NCI-H1417 (cell line): ENCODE data around the gene CELF4.
A peak's percentile ranks its signal among the peaks of the same experiment; 100 is the strongest.

Experiments
- DNase-seq, 3 experiments: peaks; one replicate each; lab custom pipeline; 2025; lab: John Stamatoyannopoulos, UW

CELF4 gene

DNA sequence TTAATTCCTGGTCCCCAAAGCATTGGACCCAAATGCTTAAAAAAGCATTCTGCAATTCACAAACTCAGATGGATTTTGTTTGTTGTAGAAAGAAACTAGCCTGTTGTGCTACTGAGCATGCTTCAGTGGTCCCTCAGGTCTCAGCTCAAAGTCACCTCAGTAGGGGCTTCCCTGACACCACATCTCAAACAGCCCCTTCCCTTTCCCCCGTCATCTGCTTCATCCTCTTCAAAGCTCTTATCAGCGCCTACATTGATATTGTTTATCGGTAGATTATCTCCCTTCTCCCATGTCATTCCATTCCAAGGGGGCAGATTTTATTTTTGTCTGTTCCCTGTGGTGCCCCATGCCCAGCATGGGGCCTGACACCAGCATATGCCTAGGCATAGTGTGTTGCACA, 172.9 kb downstream of the CELF4 start:
- no peak for DNase-seq

DNA sequence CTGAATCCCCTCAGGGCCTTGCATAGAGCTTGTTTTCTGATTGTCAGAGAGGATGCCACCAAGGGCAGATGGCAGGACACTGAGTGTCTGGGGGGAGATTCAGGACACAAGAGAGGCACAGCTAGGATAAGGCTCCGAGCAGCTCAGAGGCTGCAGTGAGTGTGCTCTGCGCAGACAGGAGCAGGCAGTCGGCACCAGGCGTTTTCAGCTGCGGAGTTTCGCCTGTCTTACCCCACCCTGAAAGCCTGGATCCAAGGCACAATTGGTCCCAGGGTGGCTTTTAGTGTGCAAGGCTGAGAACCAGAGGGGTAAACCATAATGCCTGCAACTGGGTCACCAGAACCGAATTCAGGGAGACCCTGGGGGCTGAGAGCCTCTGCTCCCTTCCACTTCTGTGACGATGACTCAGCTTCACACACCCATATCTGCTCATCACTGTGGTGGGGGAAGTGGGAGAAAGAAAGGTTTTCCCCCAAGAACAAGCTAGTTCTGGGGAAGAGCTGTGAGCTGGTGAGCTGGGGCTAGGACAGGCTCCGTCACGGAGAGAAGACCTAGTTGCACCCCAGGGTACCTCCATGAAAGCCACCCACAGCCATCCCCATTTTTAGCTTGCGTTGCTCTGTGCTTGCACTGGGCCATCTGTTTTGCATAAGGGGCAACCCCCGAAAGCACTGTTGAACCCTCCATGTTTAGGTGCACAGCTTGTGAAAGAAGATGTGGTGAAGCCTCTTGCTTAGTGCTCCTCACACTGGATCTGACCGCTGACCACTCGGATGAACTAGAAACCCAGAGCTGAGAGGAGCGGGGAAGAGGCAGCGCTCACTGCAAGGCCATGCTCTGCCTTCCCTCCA, 173.7 kb downstream of the CELF4 start:
- DNase-seq, result no peak

DNA sequence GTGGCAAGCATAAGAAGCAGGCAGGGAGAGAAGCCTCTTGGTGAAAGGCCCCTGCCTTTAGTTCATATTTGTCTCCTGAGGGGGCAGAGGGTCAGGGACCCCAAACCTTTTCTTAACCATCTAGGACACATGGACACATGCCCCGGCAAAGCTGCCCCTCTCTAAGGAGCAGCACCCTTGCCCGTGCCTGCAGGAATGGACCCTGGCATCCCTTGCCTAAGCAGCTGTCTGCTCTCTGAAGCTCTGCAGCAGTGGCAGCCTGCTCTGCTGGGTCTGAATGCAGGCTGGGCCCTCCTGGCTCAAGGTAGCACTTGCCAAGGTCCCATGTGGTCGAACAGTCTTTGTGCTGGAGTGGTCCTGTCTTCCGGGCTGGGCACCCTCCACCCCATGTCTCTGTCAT, 174.4 kb downstream of the CELF4 start:
- DNase-seq, result no peak

DNA sequence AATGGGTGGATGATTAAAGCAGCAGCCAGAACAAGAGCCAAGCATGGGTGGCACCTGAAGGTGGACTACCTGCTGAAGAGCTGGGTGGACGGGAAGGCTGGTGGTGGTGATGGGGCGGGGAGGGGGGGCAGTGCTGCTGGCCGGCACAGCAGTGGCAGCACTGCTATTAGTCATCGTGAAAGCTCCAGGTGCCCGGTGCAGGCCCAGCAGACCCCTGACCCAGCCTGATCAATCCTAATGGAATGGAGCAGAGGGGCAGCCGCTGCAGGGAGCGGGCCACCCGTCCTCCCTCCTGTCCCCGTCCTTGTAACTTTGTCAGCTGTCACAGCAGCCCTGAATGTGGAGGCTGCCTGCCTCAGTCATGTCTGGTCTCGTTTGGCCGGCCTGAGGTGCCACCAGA, 174.9 kb downstream of the CELF4 start:
- no peak for DNase-seq

DNA sequence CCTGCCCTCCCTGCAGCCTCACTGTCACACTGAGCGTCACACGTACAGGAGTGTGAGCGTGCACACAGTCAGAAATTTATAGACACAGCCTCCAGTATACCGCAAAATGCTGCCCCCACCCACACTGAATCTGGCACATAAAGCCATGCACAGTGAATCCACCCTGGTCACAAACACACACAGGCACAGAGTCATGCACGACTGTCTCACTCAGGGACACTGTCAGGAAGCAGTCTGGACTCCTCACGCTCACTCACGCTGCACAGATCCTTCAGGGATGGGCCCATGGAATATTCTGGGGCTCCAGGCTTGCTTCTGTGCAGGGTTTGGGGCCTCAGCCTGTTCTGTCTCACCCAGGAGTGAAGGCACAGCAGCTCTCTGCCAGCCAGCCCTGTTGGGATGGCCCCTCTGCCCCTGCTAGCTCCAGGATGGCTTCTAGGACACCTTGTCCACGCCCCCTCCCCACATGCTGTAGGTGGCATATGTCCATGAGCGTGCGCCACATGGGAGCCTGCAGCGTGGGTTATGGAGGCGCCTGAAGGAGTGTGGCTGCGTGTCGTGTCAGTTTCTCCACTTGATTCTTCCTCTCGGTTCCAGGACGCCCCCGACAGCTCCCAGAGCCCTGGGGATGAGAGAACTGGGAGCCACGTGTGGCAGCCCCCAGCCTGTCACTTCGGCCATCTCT, 175.8 kb downstream of the CELF4 start:
- no peak for DNase-seq

DNA sequence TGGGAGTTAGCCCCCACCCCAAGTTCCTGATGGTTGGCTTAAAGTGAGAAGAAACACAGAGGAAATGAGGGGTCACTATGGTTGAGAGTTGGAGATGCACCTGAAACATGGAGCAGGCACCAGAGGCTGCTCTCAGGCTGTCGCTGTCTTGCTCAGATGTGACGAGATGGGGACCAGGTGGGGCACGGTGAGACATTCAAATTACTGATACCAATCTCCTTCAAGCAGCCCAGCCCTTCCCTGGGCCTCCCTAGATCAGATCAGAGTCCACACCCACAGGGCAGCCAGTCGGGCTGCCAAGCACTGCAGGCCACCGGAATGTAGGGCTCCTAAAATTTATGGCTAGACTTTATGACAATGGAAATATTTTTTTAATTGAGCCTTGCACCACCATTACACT, 176.6 kb downstream of the CELF4 start:
- no peak for DNase-seq

DNA sequence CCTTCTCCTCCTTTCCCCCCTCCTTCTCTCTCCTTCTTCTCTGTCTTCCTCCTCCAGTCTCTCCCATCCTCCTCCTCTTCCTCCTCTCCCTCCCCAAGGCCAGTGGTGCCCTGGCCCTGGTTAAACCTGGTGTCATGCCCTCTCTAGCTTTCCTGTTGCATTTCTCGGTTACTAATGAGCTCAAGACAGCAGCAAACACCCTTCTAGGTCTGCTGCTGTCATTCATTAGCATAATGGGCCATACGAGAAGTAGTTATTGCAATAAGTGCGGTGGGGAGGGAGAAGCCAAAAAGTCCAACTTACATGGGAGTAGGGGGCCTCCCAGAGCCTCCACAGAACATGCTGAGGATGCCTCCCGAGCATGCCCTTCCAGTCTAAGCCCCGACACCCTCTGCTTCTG, 177.2 kb downstream of the CELF4 start:
- DNase-seq, result no peak

DNA sequence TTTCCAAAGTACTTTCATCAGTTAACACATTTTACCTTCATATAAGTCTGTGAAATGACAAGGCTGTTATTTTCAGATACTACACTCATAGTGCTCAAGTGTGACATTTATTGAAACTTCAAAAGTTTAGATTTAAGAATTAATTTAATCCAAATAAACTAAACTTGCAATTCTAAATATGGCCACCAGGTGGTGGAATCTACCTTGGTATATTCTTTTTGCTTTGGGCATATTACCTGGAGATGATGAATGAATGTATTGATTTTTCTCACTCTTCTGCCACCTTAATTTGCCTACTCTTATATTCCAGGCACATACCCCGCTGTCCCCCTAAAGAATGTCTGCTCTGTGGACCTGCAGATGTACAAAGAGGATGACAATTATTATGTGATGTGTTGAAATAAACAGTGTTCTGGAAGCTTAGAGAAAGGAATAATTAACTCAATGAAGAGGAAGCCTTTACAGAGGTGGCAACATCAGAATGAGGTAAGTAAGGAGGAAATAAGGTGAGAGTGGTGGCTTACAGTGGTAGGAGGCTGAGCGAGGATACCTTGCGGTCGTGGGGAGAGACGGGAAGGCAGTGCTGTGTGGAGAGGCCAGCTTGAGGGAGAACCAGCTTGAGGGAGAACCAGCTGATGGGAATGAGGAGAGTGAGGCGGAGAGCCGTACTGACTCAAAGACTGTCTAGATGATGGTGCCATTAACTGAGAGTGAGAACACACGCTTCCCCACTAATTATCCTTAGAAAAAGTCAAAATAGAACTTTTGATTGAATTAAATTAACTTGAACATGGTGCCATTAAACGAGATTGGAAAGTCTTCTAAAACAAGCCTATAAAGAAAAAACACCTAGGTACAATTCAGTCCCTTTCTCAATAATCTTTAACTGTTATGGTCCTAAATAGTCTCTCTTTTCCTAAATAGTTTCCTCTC, 179.5 kb downstream of the CELF4 start:
- DNase-seq, result peak in 2 of 3 experiments; percentile 56 to 70

DNA sequence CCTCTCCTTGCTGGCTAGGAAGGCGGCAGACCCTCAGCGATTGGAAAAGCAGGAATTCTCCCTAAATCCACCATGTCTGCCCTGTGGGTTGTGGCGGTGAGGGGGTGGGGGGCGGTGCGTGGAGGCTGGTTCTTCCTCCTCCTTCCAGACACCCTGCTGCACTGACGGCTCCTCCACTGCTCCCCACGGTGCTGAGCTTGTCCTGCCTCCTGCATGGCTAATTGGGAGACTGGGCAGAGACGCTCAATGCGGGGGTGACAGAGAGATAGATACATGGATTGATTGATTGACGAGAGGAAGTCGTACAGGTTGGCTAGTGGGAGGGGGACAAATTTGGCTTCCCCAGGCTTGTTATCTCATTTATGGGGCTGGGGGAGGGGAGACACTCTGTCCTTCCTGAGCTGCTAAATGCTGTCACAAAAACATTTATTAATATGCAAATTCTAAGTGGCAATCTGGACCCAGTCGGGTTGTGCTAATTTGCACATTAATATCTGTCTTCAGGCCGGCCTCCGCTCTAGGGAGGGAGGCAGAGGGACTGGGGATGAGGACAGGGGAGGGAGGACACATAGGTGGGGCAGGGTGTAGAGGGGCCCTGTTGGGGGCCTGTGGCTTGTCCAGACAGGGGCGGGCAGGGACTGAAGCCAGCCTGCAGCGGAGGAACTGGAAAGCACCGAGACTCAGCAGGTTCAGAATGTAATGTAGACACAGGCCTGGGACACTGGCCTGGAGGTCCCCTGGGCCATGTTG, 181.6 kb downstream of the CELF4 start:
- peak in 1 of 3 experiments; percentile 14 for DNase-seq

DNA sequence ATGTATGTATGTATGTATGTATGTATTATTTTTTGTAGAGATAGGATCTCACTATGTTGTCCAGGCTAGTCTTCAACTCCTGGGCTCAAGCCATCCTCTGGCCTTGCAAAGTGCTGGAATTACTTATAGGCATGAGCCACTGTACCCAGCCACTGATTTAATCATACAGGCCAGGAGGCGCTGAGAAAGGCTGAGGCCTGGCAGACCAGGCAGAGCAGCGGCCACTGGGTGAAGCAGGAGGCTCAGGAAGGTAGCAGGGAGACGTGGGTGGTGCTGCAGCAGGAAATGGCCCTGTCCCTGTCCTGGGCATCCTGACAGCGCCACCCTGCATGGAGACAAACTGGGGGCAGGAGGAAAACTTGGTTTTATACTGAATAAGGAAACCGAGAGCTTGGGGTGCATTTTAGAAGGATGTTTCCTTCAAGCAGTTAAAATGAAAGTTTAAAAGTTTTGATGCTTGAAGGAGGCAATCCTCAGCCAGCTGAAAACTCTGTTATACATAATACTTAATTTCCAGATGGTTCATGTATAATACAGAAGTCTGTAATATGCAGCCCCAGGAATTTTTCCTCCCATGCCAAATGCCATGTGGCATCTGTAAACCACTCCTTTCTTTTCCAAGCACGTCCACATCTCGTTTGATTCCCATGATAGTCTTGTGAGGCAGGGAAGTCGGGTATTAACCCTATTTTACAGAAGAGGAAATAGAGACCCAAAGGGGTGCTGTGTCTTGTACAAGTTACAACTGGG, 182.4 kb downstream of the CELF4 start:
- peak in 1 of 3 experiments; percentile 8 for DNase-seq

DNA sequence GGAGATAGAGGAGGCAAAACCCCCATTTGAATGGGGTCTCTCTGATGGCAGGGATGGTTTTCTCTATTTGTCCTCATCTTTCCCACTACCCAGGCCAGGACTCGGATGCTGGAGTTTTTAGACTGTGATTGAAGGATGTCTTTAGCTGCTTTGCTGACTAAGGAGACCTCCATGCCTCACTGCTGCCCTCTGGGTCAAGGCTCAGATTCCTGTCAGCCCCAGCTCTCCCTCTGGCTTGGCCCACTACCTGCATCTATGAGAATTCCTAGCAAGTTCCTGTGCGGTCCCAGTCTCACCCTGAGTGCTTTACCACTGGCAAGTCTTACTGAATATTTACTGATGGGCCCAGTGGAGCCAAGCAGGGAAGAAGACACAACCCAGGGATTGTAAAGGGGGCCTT, 184.0 kb downstream of the CELF4 start:
- no peak for DNase-seq

DNA sequence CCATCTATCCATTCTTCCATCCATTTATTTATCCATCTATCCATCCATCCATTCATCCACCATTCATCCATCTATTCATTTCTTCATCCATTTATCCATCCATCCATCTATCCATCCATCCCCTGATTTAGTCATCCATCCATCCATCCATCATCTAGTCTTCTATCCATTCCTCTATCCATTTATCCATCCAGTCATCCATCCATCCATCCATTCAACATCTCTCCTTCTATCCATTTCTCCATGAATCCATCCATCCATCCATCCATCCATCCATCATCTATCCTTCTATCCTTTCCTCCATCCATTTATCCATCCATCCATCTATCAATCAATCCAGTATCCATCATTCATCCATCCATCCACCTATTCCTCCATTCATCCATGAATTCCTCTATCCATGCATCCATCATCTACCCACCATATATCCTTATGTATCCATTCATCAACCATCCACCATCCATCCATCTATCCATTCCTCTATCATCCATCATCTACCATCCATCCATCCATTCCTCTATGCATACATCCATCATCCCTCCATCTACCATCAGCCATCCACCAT, 185.0 kb downstream of the CELF4 start:
- no peak for DNase-seq

DNA sequence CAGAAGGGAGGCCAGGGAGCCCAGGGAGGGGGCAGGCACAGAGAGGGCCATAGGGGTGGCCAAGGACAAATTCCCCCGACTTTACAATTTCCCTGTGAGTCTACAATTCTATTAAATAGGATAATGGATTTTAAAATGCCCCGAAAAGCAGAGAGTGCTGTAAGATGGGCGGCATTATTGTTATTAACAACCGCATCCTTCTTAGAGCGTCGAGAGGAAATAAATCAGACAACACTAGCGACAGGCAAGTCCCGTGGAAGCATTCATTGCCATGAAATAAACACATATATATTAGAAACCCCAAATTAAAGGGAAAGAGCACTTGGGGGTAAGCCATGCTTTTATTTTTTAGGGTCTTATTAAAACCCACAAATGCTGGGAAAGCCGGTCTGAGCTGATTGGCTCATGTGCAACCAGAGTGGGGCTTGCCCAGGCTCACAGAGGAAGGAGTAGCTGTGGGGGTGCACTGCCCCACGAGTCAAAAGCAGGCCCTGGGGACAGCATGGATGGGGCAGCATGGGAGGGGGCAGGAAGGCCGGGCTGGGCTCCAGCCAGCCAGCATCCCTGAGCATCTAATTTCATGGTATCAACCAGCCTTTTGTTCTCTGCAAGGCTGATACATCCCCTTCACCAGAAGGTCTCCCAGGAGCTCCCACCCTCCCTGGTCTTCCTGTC, 187.1 kb downstream of the CELF4 start:
- peak in 1 of 3 experiments; percentile 35 for DNase-seq

DNA sequence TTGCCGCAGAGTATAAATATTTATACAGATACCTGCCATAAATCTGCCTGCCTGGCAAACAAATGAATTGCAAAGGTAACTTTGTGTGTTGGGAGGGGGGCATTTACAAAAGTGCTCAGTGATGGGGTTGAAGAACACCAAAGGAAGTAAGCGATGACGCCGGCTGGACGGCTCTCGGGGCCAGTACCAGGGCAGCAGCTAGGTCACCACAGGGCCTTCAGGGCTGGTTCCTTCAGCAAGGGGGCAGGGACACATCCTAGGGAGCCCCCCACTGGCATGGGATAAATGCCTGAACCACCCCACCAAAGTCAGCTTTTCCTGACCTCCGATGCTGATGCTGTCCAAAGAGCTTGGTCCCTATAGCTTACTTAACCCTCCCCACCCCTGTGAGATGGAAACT, 190.4 kb downstream of the CELF4 start:
- no peak for DNase-seq

DNA sequence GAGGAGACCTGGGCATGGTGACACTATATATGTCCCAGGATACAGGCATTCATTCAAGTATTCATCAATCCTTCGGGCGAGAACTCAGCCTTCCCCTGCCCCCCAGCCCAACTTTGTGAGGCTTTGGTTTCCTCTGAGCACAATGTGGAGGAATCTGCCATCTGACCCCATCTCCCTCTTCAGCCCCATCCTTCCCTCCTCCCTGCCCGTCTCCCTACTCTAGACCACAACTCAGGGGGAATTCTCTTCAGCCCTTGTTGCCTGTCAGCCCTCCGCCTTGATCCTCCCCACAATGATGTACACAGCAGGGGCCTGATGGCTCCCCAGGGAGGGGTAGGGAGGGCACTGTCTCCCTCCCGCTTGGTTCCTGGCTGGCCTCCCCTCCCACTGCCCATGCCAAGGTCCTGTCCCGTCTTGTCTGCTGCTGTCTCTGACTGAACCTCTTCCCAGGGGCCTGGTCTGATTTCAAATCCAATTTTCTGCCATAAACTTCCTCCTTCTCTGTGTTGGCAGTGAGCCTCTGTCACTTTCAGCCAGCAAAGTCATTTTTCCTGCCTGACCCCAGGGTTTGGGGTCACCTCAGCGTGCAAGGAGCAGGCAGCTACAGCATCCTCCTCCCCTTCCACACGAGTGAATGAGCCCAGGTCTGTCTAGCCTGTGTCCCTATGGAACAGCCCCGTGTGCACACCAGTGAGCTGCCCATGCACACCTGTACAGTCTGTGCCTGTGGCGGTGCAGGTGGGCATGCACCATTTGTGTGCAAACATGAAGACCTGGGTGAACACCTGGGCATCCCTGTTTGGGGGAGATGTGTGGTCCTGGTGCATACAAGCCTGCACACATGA, 197.3 kb downstream of the CELF4 start:
- DNase-seq, result peak in 1 of 3 experiments; percentile 26

DNA sequence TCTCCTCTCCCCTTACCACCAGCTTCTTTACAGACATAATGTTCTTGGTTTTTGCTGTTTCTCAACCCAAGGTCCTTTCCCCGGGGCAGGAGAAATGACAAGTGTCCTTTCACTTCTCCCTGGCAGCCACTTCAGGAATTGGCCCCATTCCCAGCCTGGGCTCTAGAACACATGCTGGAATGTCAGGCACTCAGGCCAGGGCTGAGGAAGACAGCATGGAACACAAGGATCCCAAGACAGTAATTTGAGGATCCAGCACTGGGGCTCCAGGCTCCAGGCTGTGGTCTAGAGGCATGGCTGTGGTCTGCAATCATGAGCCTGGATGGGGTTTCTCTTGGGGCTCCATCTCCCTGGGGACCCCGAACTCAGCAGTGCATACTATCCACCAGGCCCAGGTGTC, 201.4 kb downstream of the CELF4 start:
- no peak for DNase-seq

DNA sequence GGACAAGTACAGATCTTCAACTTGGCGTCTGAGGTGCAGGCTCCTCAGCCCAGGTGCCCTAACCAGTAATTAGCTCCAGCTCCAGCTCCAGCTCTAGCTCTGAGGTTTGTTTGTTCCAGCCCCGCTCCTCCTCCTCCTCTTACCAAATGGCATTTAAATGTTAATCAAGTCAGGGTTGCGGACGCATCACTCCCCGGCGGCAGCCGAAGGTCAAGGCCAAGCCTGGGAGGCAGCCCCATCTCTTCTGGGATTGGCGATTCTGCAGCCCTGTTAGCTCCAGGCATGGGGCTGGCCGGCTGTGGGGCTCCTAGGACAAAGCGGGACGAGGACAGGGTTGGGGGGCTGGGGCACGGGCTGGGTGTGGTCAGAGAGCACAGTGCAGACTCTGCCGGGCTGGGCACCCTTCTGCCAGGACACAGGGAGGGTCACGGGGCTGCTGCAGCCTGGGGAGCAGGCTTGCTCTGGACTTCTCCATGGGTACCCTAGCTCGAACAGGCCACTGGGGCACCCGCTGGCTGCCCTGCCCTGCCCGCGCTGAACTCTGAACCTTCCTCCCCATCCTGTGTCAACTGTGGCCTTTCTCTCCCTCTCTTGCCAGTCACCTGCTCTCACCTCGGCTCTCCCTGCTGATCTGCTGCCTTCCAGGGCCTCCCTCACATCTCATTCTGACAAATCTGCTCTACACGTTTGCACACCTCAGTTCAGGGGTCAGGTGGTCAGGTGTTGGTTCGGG, 203.3 kb downstream of the CELF4 start:
- peak in 2 of 3 experiments; percentile 74 to 86 for DNase-seq
